Activated naive CD4-positive, alpha-beta T cell treated with anti-CD3 and anti-CD28 coated beads for 36 hours (primary cell): ENCODE results near the gene BAG1. TPM values are rescaled to one million over a fixed set of nuclear protein-coding genes. Genes with fewer than 3 reads are reported as not detected.

Source experiments
- total RNA-seq, 2 experiments: library from RNA; stranded (reverse); gene quantifications; one replicate each; pipeline ENCODE4 v1.2.3, GENCODE V29; 2021

BAG1 gene
- total RNA-seq, 2 experiments from 2014 or later = 38.1 to 40.5 TPM

Other genes starting within 250 kb of the BAG1 start
- gene DNAJA1, start 239.4 kb downstream of the BAG1 start, total RNA-seq = 100 to 1,000 TPM; 110 to 120 TPM
- gene SMU1, start 188.0 kb downstream of the BAG1 start, total RNA-seq = 10 to 100 TPM; 23.7 to 23.9 TPM
- 10 to 100 TPM; 42.8 to 44.1 TPM for gene B4GALT1, start 97.4 kb downstream of the BAG1 start, total RNA-seq
- gene SPINK4, start 24.5 kb downstream of the BAG1 start, total RNA-seq = not detected
- 100 to 1,000 TPM; 151 to 162 TPM for gene CHMP5, start 341 bp upstream of the BAG1 start, total RNA-seq
- 10 to 100 TPM; 32.4 to 32.6 TPM for gene NFX1, start 25.8 kb upstream of the BAG1 start, total RNA-seq
- not detected for gene AQP7, start 137.9 kb upstream of the BAG1 start, total RNA-seq
- gene AQP3, start 182.9 kb upstream of the BAG1 start, total RNA-seq = 1 to 10 TPM; 7.2 to 8.1 TPM
- 10 to 100 TPM; 38.2 to 38.6 TPM for gene NOL6, start 209.2 kb upstream of the BAG1 start, total RNA-seq